H1 (cell line): ENCODE results near the gene SCNN1B. TPM values are rescaled to one million over a fixed set of nuclear protein-coding genes. Genes with fewer than 3 reads are reported as not detected.

Experiments
- polyA plus RNA-seq, 7 experiments: library from polyadenylated mRNA; depleted of rRNA in 3 of 7; stranded (reverse) in 5 of 7; unstranded in 2 of 7; fragments of >200 nt in 5 of 7; fragments of 200-250 nt in 2 of 7; gene quantifications; 1 replicate in 5 of 7; 2 replicates in 1 of 7; 4 replicates in 1 of 7; pipeline versions ENCODE4 v1.2.1 to v1.2.3, GENCODE V29; 2011 to 2013; ENCODE audit warnings: missing spikeins in 2 of 7, mixed read lengths in 2 of 7
- total RNA-seq: library from RNA; stranded (reverse); fragmentation: NEBNext Ultra II Directional; extraction: Animal tissue kit (Norgen Biotek cat#: 25700); gene quantifications from 2 replicates; pipeline ENCODE4 v1.2.1, GENCODE V29; 2021
- TF ChIP-seq, protein P1 (sequence below), 3 experiments: IDR thresholded peaks; 1 replicate in 2 of 3; 2 replicates in 1 of 3; pipeline versions ENCODE4 v1.5.1 to v1.6.1; 2011; ENCODE audit warnings: low read length in 3 of 3, mild to moderate bottlenecking in 3 of 3, inconsistent platforms in 2 of 3, low read depth in 1 of 3, moderate library complexity in 1 of 3; ENCODE audit not compliant: insufficient read depth in 1 of 3; ENCODE audit errors: control extremely low read depth in 1 of 3

The SCNN1B gene
- total and polyA plus RNA-seq, 2 of the 8 experiments (the other 6 are each of a cell fraction or from before 2014, with no cell fraction given): 0.20 to 0.95 TPM

DNA sequence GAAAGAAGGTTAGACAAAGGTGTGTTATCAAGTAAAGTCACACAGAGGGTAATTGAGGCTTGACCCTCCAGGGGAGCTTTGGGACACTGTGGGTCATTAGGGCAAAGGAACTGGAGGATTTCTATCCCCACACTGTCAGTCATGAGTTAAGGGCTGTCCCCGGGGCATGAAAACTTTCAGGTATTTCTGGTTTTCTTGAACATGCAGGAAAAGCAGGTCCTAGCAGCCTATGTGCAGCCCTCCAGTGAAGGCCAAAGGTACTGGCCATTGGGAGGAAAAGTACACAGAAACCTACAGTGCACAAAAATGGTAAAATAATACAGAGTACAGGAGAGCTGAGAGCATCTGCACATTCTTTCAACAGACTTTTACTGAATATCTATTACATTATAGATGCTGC is 44.4 kb upstream of the SCNN1B start (continued):
- TF ChIP-seq, protein P1, sequence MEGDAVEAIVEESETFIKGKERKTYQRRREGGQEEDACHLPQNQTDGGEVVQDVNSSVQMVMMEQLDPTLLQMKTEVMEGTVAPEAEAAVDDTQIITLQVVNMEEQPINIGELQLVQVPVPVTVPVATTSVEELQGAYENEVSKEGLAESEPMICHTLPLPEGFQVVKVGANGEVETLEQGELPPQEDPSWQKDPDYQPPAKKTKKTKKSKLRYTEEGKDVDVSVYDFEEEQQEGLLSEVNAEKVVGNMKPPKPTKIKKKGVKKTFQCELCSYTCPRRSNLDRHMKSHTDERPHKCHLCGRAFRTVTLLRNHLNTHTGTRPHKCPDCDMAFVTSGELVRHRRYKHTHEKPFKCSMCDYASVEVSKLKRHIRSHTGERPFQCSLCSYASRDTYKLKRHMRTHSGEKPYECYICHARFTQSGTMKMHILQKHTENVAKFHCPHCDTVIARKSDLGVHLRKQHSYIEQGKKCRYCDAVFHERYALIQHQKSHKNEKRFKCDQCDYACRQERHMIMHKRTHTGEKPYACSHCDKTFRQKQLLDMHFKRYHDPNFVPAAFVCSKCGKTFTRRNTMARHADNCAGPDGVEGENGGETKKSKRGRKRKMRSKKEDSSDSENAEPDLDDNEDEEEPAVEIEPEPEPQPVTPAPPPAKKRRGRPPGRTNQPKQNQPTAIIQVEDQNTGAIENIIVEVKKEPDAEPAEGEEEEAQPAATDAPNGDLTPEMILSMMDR (IDR thresholded peaks at IDR 0.05; ENCODE audit: control extremely low read depth in 1 of 3, insufficient read depth in 1 of 3, low read depth in 1 of 3, low read length in 3 of 3): no peak
- TF ChIP-seq, all 59 proteins: peak for 0
